ENCODE measurements around the gene MYH14.

MYH14 gene

DNA sequence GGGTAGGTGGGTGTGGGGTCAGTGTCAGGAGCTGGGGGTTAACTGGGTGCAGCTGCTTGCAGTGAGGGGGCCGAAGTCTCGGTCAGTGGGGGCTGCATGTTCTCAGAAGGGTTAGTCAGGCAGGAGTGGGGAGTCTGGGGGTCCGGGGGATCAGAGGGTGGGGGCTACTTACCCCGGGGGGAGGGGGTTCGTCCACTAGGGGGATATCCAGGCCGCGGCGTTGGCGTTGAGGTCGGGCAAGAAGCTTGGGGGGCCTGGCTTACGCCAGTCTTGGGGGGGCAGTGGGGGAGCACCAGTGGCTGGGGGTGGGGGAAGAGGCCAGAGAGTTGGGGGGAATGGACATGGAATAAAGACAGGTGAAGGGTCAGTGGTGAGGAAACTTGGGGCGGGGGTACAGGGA, 116.6 kb downstream of the MYH14 start:
- H3K4me3 Mint-ChIP-seq = no peak overlapping the region
- H3K36me3 Mint-ChIP-seq (ENCODE audit: insufficient read depth) = peaks cover 4% of the 10 kb centered on the region
- ATAC-seq (replicated peaks) = no peak
- peaks cover 5 to 11% of the 10 kb centered on the region in 2 donors for H3K4me1 Mint-ChIP-seq (ENCODE audit: low read depth in 2 of 2)
- H3K9me3 Mint-ChIP-seq = peaks cover 0 to 4% of the 10 kb centered on the region in 2 donors
- no peak overlapping the region for H3K27ac Mint-ChIP-seq
- DNase-seq = no peak
- peaks cover 73 to 86% of the 10 kb centered on the region in 2 donors for H3K27me3 Mint-ChIP-seq

DNA sequence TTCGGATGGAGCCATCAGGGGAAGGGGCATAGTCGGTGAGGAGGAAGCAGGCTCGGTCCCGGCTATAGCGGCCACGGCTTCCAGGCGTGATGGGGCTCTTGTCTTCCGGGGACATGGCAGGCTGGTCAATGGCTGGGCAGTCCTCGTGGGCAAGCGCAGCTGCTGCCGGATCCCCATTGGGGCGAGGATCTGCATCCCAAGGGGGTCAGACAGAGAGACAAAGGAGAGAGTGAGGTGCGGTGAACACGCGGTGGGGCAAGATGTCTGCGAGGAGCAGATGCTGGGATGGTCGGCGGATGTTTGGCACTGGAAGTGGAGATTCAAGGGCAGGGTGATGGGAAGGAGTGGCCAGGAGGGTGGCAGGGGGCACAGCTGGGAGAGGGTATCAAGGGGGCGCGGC, 117.2 kb downstream of the MYH14 start:
- Mint-ChIP-seq H3K27me3 (peaks cover 69 to 83% of the 10 kb centered on the region in 2 donors), H3K9me3 (peaks cover 0 to 4% of the 10 kb centered on the region in 2 donors), H3K36me3 (ENCODE audit: insufficient read depth) (peaks cover 4% of the 10 kb centered on the region), H3K4me3 (no peak overlapping the region), H3K4me1 (ENCODE audit: low read depth in 2 of 2) (peaks cover 4 to 9% of the 10 kb centered on the region in 2 donors), H3K27ac (no peak overlapping the region)
- DNase-seq (no peak), ATAC-seq (replicated peaks) (no peak)

DNA sequence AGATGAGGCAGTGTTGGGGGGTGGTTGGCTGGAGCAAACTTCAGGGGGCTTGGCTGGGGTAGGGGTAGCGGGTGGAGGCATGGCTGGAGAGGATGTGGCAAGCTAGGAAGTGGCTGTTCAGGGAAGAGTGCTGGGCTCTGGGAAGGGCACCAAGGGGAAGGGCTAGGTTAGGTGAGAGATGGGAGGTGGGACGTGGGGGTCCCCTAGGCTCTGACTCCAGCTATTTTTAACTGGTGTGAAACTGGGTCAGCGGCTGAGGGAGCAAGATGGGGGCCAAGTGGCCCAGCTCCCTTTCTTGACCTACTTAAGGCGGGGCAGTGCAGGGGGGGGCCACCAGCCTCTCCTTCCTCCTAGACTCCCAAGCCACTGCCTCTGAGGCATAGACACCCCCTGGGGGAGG, 118.4 kb downstream of the MYH14 start:
- Mint-ChIP-seq H3K36me3 (ENCODE audit: insufficient read depth) (peaks cover 4% of the 10 kb centered on the region), H3K27me3 (peaks cover 61 to 78% of the 10 kb centered on the region in 2 donors), H3K4me1 (ENCODE audit: low read depth in 2 of 2) (peaks cover 3 to 4% of the 10 kb centered on the region in 2 donors), H3K4me3 (no peak overlapping the region), H3K9me3 (peaks cover 0 to 4% of the 10 kb centered on the region in 2 donors), H3K27ac (no peak overlapping the region)
- DNase-seq (no peak), ATAC-seq (replicated peaks) (no peak)

DNA sequence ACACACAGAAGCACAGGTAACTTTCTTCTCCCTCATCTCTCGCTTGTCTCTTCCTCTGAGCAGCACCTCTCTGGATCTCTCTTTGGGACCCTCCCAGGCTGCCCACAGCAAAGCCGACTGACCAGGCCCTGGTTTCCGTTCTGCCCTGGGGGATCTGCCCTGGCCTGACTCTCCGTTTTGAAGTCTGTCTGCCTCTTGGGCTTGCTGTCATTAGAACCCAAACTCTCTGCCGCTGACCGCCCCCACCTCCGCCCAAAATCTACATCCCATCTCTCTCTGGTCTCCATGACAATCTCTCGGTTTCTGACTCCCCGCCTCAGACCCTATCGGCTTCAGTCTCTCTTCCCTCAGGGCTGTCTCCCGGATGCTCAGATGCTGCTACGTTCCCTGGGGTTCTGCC, 118.8 kb downstream of the MYH14 start:
- no peak overlapping the region for H3K4me3 Mint-ChIP-seq
- peaks cover 4% of the 10 kb centered on the region for H3K36me3 Mint-ChIP-seq (ENCODE audit: insufficient read depth)
- no peak overlapping the region for H3K27ac Mint-ChIP-seq
- peaks cover 64 to 78% of the 10 kb centered on the region in 2 donors for H3K27me3 Mint-ChIP-seq
- no peak for DNase-seq
- H3K4me1 Mint-ChIP-seq (ENCODE audit: low read depth in 2 of 2) = peaks cover 5 to 8% of the 10 kb centered on the region in 2 donors
- H3K9me3 Mint-ChIP-seq = peaks cover 0 to 4% of the 10 kb centered on the region in 2 donors
- no peak for ATAC-seq (replicated peaks)

DNA sequence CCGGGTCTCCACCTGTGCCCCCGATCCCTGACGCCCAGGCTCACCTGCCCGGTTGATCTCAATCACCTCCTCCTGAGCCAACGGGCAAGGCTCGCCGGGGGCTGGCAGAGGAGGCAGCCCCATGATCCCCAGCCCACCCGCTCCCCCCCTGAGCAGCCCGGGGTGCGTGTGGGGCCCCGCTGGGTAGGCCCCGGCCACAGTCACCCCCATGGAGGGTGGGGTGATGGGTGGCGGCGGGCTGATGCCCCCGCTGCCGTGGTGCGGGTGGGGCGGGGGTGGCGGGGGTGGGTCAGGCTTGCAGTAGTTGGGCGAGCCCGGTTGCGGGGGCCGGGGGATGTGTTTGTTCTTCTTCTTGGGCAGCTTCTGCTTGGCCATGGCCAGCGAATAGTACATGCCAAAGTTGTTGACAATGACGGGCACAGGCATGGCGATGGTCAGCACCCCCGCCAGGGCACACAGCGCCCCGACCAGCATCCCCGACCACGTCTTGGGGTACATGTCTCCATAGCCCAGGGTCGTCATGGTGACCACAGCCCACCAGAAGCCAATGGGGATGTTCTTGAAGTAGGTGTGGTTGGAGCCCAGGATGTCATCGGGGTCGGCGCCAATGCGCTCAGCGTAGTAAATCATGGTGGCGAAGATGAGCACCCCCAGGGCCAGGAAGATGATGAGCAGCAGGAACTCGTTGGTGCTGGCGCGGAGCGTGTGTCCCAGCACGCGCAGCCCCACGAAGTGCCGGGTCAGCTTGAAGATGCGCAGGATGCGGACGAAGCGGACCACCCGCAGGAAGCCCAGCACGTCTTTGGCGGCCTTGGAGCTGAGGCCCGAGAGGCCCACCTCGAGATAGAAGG, 119.7 kb downstream of the MYH14 start:
- H3K36me3 Mint-ChIP-seq (ENCODE audit: insufficient read depth) = peaks cover 8% of the 10 kb centered on the region
- H3K27ac Mint-ChIP-seq = no peak overlapping the region
- H3K27me3 Mint-ChIP-seq = peaks cover 64 to 78% of the 10 kb centered on the region in 2 donors
- no peak overlapping the region for H3K4me3 Mint-ChIP-seq
- H3K9me3 Mint-ChIP-seq = peaks cover 0 to 4% of the 10 kb centered on the region in 2 donors
- no peak for DNase-seq
- H3K4me1 Mint-ChIP-seq (ENCODE audit: low read depth in 2 of 2) = peaks cover 9 to 14% of the 10 kb centered on the region in 2 donors
- ATAC-seq (replicated peaks) = no peak

DNA sequence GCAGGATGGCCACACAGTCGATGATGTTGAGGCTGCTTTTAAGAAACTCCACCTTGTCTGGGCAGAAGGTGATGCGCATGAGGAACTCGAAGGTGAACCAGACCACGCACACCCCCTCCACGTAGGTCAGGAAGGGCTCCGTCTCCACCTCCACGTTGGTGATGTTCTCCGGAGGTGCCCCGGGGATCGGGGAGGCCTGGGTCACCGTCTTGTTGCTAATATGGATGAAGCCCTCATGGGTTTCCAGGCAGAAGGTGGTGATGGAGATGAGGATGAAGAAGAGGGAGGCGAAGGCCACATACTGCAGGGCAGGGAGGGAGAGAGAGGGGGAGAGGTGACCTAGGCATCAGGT, 120.3 kb downstream of the MYH14 start:
- no peak for ATAC-seq (replicated peaks)
- peaks cover 9 to 14% of the 10 kb centered on the region in 2 donors for H3K4me1 Mint-ChIP-seq (ENCODE audit: low read depth in 2 of 2)
- H3K4me3 Mint-ChIP-seq = no peak overlapping the region
- H3K27ac Mint-ChIP-seq = no peak overlapping the region
- peaks cover 8% of the 10 kb centered on the region for H3K36me3 Mint-ChIP-seq (ENCODE audit: insufficient read depth)
- H3K9me3 Mint-ChIP-seq = peaks cover 0 to 4% of the 10 kb centered on the region in 2 donors
- no peak for DNase-seq
- peaks cover 63 to 73% of the 10 kb centered on the region in 2 donors for H3K27me3 Mint-ChIP-seq

DNA sequence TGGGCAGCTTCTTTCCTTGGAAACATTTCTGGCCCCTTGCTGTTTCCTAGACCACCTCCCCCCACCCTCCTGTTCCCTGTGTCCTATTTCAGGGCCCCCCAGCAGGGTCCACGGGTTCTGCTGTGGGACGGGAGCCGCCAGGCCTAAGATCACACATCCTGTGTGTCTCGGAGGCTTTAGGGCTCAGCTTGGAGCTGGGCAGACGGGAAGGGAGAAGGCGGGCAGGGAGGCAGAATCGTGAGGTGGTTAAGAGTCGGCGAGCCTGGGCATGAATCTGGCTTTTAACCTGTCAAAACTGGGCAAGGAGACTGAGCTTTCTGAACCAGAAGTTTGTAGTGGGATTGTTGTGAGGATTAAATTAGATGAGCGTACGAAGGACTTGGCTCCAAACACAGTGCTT, 120.9 kb downstream of the MYH14 start:
- DNase-seq (no peak), ATAC-seq (replicated peaks) (no peak)
- H3K27ac Mint-ChIP-seq = no peak overlapping the region
- peaks cover 61 to 71% of the 10 kb centered on the region in 2 donors for H3K27me3 Mint-ChIP-seq
- peak overlapping the region in 1 of 2 donors; percentile 8 for H3K4me3 Mint-ChIP-seq
- peaks cover 10 to 17% of the 10 kb centered on the region in 2 donors for H3K4me1 Mint-ChIP-seq (ENCODE audit: low read depth in 2 of 2)
- H3K36me3 Mint-ChIP-seq (ENCODE audit: insufficient read depth) = peaks cover 8% of the 10 kb centered on the region
- H3K9me3 Mint-ChIP-seq = peaks cover under 1 to 4% of the 10 kb centered on the region in 2 donors

DNA sequence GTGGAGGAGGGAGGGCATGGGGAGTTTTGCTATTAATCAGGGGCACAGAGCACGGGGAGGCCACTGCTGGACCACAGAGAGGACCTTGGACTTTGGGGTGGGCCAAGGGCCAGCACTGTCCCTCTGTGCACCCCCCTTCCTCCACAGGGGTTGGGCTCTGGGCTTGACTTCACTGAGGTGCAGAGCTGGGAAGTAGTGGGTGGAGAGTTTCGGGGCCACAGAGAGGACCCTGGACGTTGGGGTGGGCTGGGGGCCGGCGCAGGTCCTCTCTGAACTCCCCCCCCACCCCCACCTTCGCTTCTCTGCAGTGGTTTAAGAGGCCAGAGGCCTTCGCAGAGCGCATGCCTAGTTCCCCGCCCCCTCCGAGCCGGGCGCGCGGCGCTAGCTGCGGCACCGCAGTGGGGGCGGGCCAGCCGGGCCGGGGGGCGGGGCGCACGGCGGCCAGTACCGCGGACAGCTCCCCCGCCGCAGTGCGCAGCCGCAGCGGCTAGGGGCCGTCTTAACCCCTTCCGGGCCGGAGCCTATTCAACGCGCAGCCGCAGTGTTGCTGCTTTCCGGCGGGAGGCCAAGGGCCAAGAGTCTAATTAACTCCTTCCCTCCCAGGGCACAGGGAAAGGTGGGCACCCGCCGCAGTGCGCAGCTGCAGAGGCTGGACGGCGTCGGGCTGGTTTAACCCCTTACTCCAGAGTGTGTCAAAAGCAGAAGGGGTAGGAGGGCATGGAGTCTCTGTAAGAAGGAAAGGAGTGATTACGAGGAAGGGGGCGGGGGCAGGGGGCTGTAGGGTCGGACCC, 122.1 kb downstream of the MYH14 start:
- peaks cover 10 to 13% of the 10 kb centered on the region in 2 donors for H3K9me3 Mint-ChIP-seq
- H3K4me3 Mint-ChIP-seq = no peak overlapping the region
- no peak overlapping the region for H3K27ac Mint-ChIP-seq
- DNase-seq (peak; percentile 51 to 66 (median 60)), ATAC-seq (replicated peaks) (peak; percentile 43)
- H3K27me3 Mint-ChIP-seq = peaks cover 65 to 71% of the 10 kb centered on the region in 2 donors
- H3K36me3 Mint-ChIP-seq (ENCODE audit: insufficient read depth) = peaks cover 12% of the 10 kb centered on the region
- peaks cover 19 to 29% of the 10 kb centered on the region in 2 donors for H3K4me1 Mint-ChIP-seq (ENCODE audit: low read depth in 2 of 2)

DNA sequence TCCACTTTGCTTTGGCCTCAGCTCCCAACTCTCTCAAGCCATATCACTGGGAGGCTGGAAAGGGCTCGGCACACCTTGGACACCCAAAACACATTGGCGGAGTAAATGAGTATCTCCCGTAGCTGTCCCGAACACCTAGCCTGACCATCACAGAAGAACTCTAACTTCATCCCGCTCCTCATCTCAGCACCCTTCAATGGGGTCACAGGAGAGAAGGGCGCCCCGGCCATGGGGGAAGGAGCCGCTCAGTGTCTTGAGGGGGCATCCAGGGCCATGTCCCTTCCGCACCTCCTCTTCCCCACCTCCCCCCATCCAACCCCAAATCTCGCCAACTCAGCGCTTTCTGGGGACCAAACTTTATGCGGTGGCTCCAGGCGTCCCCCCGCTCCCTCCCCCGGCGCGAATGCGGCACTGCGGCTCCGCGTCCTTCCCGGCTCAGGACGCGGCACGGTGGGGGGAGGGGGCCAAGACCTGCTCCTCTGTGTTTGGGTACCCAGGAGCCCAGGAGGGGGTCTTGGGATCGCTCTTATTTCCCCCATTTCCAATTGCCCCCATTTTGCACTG, 122.8 kb downstream of the MYH14 start:
- DNase-seq (no peak), ATAC-seq (replicated peaks) (no peak)
- Mint-ChIP-seq H3K27ac (no peak overlapping the region), H3K9me3 (peaks cover 10 to 14% of the 10 kb centered on the region in 2 donors), H3K4me1 (ENCODE audit: low read depth in 2 of 2) (peaks cover 23 to 32% of the 10 kb centered on the region in 2 donors), H3K27me3 (peaks cover 65 to 71% of the 10 kb centered on the region in 2 donors), H3K4me3 (peak overlapping the region; percentile 56 to 73), H3K36me3 (ENCODE audit: insufficient read depth) (peaks cover 12% of the 10 kb centered on the region)

DNA sequence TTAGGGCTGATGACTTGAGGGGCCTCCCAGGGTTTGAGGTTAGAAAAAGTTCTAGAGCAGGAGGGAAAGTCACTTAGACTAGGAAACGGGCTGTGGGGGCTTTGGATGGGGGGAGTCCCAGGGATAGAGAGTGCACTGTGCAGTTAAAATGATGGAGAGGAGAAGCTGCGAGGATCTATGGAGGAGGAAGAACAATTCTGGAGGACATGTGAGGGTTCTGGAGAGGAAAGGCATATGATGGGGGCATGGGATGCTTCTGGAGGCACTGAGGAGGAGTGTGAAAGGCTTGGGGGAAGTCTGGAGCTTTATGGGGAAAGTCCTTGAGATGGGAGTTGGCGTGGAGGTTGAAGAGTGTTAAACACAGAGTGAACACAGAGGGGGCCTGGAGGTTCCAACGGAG, 123.6 kb downstream of the MYH14 start:
- DNase-seq = no peak
- peaks cover 67 to 72% of the 10 kb centered on the region in 2 donors for H3K27me3 Mint-ChIP-seq
- peaks cover 30 to 40% of the 10 kb centered on the region in 2 donors for H3K4me1 Mint-ChIP-seq (ENCODE audit: low read depth in 2 of 2)
- ATAC-seq (replicated peaks) = no peak
- peak overlapping the region; percentile 56 to 73 for H3K4me3 Mint-ChIP-seq
- peaks cover 10 to 14% of the 10 kb centered on the region in 2 donors for H3K9me3 Mint-ChIP-seq
- peaks cover 14% of the 10 kb centered on the region for H3K36me3 Mint-ChIP-seq (ENCODE audit: insufficient read depth)
- H3K27ac Mint-ChIP-seq = peak overlapping the region in 1 of 2 donors; percentile 0

DNA sequence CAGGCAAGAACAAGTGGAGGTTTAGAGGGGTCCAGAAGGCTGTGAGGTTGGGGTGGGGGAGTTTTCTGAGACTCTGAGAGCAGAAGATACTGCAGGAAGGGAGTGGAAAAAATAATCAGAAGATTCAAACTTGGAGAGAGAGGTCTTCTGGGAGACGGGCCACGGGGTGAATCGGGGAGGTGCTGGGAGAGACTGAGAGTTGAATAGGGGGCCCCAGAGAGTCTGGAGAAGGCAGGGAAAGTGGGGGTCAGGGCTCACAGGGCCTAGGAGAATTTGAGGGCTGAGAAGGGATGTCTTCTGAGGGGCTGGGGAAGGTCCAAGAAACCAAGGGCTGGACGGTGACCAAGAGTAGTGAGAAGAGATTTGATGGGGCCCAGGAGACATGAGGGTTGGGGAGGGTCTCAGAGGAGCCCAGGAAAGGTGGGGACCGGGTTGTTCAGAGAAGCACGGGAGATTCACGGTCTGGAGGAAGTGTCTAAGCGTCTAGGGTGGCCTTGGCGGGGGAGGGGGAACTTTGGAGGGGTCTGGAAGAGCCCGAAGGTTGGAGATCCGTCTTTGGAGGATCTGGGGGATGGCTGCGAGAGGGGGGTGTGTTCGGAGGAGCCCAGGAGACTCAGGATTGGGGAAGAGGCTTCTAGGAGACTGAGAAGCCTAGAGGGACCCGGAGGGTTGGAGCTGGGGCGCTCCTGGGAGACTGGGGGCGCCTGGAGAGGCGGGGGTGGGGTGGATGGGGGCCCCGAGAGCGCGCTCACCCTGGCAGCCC, 124.2 kb downstream of the MYH14 start:
- ATAC-seq (replicated peaks) = no peak
- Mint-ChIP-seq H3K27me3 (peaks cover 66 to 72% of the 10 kb centered on the region in 2 donors), H3K4me3 (peak overlapping the region; percentile 56 to 73)

DNA sequence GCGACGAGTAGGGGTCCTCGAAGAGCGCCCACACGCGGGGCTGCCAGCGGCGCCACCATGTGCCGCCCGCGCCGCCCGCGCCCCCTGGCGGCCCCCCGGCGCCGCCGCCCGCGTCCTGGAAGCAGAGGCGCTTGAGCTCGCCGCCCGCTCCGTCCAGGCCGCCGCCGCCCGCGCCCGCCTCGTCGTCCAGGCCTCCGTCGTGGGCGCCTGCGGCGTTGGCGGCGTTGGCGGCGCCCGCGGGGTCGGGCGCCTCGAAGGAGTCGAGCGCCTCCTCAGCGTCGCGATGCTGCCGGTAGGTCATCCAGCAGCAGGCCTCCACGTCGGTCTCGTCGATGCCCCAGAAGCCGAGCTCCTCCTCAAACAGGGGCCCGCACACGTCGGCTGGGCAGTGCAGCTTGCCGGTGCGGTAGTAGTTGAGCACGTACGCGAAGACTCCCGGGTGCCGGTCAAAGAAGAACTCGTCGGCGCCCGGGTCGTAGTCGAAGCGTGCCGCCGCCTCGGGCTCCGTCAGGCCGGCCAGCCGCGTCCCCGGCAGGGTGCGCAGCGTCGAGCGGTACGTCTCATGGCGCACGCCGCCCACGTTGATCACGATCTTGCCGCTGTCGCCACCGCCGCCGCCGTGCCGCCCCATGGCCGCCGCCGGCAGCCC, 124.9 kb downstream of the MYH14 start:
- peaks cover 10 to 14% of the 10 kb centered on the region in 2 donors for H3K9me3 Mint-ChIP-seq
- DNase-seq (no peak), ATAC-seq (replicated peaks) (no peak)
- H3K36me3 Mint-ChIP-seq (ENCODE audit: insufficient read depth) = peaks cover 17% of the 10 kb centered on the region
- H3K27ac Mint-ChIP-seq = no peak overlapping the region
- H3K4me1 Mint-ChIP-seq (ENCODE audit: low read depth in 2 of 2) = peaks cover 38 to 43% of the 10 kb centered on the region in 2 donors
- H3K27me3 Mint-ChIP-seq = peaks cover 67 to 77% of the 10 kb centered on the region in 2 donors
- H3K4me3 Mint-ChIP-seq = peak overlapping the region in 1 of 2 donors; percentile 56

More for the DNA sequence above, 124.2 kb downstream of the MYH14 start:
- Mint-ChIP-seq H3K27ac (peak overlapping the region in 1 of 2 donors; percentile 0), H3K9me3 (peaks cover 10 to 14% of the 10 kb centered on the region in 2 donors), H3K36me3 (ENCODE audit: insufficient read depth) (peaks cover 17% of the 10 kb centered on the region), H3K4me1 (ENCODE audit: low read depth in 2 of 2) (peaks cover 35 to 42% of the 10 kb centered on the region in 2 donors)
- DNase-seq = no peak
